Mucosa of descending colon (tissue), 3 donors: ENCODE results near the gene SOX8. TPM values are rescaled to one million over a fixed set of nuclear protein-coding genes. Genes with fewer than 3 reads are reported as not detected.

Experiments used
- ATAC-seq: fragments of 200-7000 bp; cut with Tn5 transposase; one replicate; pipeline ENCODE4 v1.9.1; 2020; ENCODE audit warnings: mild to moderate bottlenecking, moderate library complexity
- DNase-seq, 3 donors: peaks; one replicate each; pipeline ENCODE4 v3.0.0-alpha.2; 2020
- H3K36me3 ChIP-seq: fragments of 200-600 bp; one replicate; pipeline ENCODE4 v1.8.0; 2021; ENCODE audit warnings: low read depth, mild to moderate bottlenecking
- H3K4me1 ChIP-seq: fragments of 200-600 bp; one replicate; pipeline ENCODE4 v1.8.0; 2021; ENCODE audit warnings: low read depth, mild to moderate bottlenecking
- H3K4me3 ChIP-seq: fragments of 200-600 bp; one replicate; pipeline ENCODE4 v1.8.0; 2021; ENCODE audit warnings: mild to moderate bottlenecking
- H3K9me3 ChIP-seq: fragments of 200-600 bp; one replicate; pipeline ENCODE4 v1.8.0; 2021; ENCODE audit warnings: mild to moderate bottlenecking
- CTCF ChIP-seq: fragments of 200-600 bp; IDR thresholded peaks from one replicate; pipeline ENCODE4 v1.8.0; 2022; ENCODE audit warnings: antibody characterized with exemption, mild to moderate bottlenecking
- intact Hi-C, 2 donors: fragments of 100-400 bp; cut with DNase I in 1 of 2; cut with micrococcal nuclease in 1 of 2; formaldehyde crosslinking; loops; one replicate each; pipeline versions ENCODE4 v1.11.0 to v1.11.1; 2022; cut with DNase I, micrococcal nuclease
- total RNA-seq, 3 donors: library from RNA; stranded (reverse); fragmentation: NEBNext Ultra II Directional in 2 of 3; extraction: Animal tissue kit (Norgen Biotek cat#: 25700) in 2 of 3; gene quantifications; one replicate each; pipeline versions ENCODE4 v1.2.1 to v1.2.4, GENCODE V29; 2021 to 2023
- donor health status: DM: no; HTN: no; CAD: no; lungs with moderate emphysema.
- donor health status: DM: no; HTN: no; CAD: no.
- donor health status: DM: no; HTN: yes; CAD: no.

SOX8 gene
- total RNA-seq, 3 donors from 2014 or later: 0.67 to 3.1 (median 0.75) TPM

DNA sequence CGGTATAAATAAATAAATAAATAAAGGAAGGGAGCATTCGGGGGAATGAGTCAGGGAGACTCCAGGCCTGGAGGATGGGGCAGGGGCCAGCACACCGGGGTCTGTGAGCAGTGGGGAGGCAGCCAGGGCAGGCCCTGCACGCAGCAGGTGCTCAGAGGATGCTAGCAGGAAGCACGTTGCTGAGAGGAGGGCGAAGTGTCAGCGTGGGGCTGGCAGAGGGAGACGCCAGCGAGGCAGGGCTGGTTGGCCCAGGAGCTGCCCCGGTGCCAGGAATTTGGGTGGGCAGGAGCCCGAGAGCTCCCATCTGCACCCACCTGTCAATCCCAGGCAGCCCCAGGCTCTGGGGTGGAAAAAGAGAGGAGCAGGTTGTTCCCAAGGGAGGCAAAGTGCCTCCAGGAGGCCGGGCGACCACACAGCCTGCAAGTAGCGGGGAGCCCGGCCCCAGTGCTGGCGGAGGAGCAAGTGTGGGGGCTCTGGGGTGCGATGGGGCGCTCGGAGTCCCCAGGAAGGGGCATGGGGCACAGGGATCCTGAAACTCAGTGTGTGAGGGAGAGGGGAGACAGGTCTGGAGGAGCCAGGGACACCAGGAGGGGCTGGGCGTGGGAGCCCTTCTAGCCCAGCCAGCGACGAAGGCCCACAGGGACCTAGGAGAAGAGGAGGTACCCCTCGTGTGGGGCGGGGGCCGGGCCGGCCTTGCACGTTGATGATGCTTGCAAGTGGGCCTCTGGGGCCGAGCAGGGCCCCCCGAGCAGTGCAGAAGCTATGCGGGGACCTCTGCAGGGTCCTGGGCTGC lies 28.0 kb downstream of the SOX8 start:
- ATAC-seq (no peak), DNase-seq (no peak)
- Histone ChIP-seq H3K9me3 (no peaks in the 10 kb centered on the region), H3K36me3 (no peaks in the 10 kb centered on the region), H3K4me1 (no peaks in the 10 kb centered on the region), H3K4me3 (no peak overlapping the region)
- intact Hi-C loops: no loop called here
- no peak for TF ChIP-seq CTCF

- intact Hi-C loops: no loop called here
Measured at GRCh38 chr16:1010251-1010650, 28.7 kb downstream of the SOX8 start.

DNA sequence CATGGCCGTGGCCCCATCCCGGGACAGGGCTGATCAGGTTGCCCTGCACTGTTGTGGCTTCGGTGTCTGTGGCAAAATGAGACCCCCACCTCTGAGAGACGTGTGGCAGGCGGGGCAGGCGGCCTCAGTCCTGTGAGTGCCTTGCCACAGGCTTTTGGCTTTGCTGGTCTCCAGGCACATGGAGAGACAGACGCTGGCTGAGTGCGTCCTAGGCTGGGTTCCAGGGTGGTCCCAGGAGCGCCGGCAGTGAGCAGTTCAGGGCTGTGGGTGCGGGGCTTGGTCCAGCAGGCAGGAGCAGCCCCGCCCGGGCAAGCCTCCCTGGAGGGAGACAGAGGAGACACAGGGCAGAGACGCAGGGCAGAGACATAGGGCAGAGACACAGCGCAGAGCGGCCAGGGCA lies 29.2 kb downstream of the SOX8 start:
- Histone ChIP-seq H3K36me3 (no peaks in the 10 kb centered on the region), H3K4me1 (no peaks in the 10 kb centered on the region), H3K9me3 (no peaks in the 10 kb centered on the region), H3K4me3 (no peak overlapping the region)
- intact Hi-C loops: no loop called here
- TF ChIP-seq CTCF: no peak
- DNase-seq: no peak
- ATAC-seq: no peak

More at GRCh38 chr16:1010251-1010650, 28.7 kb downstream of the SOX8 start:
- Histone ChIP-seq H3K4me1 (no peaks in the 10 kb centered on the region), H3K9me3 (no peaks in the 10 kb centered on the region), H3K36me3 (no peaks in the 10 kb centered on the region), H3K4me3 (no peak overlapping the region)
- DNase-seq (no peak), ATAC-seq (no peak)
- no peak for TF ChIP-seq CTCF

DNA sequence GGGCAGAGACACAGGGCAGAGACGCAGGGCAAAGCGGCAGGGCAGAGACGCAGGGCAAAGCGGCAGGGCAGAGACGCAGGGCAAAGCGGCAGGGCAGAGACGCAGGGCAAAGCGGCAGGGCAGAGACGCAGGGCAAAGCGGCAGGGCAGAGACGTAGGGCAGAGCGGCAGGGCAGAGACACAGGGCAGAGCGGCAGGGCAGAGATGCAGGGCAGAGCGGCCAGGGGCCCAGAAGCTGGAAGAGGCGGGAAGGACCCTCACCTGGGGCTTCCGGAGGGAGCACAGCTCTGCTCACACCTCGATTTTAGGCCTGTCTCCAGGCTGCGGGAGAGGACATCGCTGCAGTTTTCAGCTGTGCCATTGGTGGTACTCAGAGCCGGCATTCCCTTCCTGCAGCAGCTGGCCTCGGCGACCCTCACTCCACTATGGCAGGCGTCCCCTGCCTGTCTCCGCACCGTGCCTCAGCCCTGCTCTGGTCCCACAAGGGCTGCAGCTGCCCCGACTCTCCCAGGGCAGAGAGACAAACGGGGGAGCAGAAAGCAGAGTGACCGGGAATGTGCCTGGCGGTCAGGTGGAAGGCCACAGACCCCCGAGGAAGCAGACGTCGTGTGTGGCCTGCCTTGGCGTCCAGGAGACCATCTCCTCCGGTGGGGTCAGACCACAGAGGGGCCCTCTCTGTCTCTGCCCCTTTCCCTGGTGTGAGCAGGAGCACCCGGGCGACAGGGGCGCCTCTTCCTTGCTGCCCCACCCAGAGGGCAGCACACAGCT lies 29.9 kb downstream of the SOX8 start:
- no peak overlapping the region for H3K4me3 ChIP-seq
- ATAC-seq: no peak
- no peaks in the 10 kb centered on the region for H3K9me3 ChIP-seq
- no peaks in the 10 kb centered on the region for H3K36me3 ChIP-seq
- TF ChIP-seq CTCF: no peak
- intact Hi-C loops: no loop called here
- H3K4me1 ChIP-seq: no peaks in the 10 kb centered on the region
- no peak for DNase-seq

DNA sequence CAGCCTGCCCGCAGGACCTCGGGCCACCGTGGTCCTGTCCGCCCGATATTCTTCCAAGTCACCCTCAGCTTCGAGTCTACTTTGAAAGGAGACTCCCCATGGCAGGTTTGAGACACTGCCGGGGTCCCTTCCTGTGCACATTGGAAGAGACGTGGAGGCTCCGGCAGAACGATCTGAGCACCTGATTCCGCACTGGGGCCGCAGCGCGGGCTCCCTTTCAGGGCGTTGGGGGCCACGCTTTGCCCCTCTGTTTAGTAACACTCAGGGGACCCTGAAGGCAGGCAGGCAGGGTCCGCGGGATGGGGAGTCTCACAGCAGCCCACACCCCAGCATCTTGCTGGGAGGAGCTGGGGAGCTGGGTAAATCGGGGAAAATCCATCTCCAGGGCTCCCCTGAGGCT lies 30.6 kb downstream of the SOX8 start:
- Histone ChIP-seq H3K9me3 (no peaks in the 10 kb centered on the region), H3K4me1 (no peaks in the 10 kb centered on the region), H3K4me3 (no peak overlapping the region), H3K36me3 (no peaks in the 10 kb centered on the region)
- ATAC-seq (no peak), DNase-seq (no peak)
- intact Hi-C loops: no loop called here
- TF ChIP-seq CTCF: no peak
